ENCODE results near the gene GABRP.

The GABRP gene

DNA sequence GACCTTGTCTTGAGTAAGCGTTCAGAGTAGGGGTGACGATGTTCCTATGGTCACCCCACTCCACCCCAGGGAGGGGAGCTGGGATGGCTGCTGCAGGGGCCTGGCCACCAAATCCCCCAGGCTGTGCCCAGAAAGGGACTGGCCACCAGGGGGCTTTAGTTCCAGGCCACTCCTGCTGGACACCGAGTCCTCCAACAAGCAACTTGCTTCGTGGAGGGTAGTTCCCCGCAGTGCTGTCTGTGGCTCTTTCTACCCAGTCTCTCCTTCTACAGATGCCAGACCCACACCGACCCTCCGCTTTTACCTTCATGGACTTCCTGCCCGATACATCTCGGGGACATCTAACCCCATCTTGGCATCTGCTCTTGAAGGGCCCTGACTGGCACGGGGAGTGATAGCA is 35.7 kb upstream of the GABRP start:
- Histone ChIP-seq H4K91ac (ENCODE audit: low read depth, low read length) (peak overlapping the region; percentile 94), H3K4me1 (ENCODE audit: control insufficient read depth in 1 of 2, insufficient read depth in 2 of 2, low read length in 2 of 2) (peaks cover 60 to 70% of the 10 kb centered on the region in 2 experiments), H3K4ac (ENCODE audit: low read depth, low read length) (peak overlapping the region; percentile 50), H3K9ac (ENCODE audit: low read length) (peak overlapping the region; percentile 59), H3K14ac (ENCODE audit: low read length) (peak overlapping the region; percentile 90), H3K36me3 (ENCODE audit: control insufficient read depth in 1 of 2, insufficient read depth in 2 of 2, low read length in 2 of 2) (no peaks in the 10 kb centered on the region), H4K8ac (ENCODE audit: low read depth, low read length) (peak overlapping the region; percentile 63), H2BK5ac (ENCODE audit: low read depth, low read length, poor library complexity) (peak overlapping the region; percentile 99), H3K18ac (ENCODE audit: low read length) (peak overlapping the region; percentile 67), H2BK120ac (ENCODE audit: insufficient read depth, low read length, poor library complexity) (peak overlapping the region; percentile 96), H3K27ac (ENCODE audit: low read depth, low read length) (peak overlapping the region; percentile 98), H3K27me3 (ENCODE audit: insufficient read depth, low read length) (no peaks in the 10 kb centered on the region), H3K4me2 (ENCODE audit: low read length) (peak overlapping the region; percentile 4), H3K23ac (ENCODE audit: low read length) (no peak overlapping the region), H2AK5ac (ENCODE audit: low read length) (peak overlapping the region; percentile 70), H4K12ac (ENCODE audit: low read depth, low read length) (peak overlapping the region; percentile 10), H2AFZ (ENCODE audit: insufficient read depth, low read length, poor library complexity) (peak overlapping the region; percentile 18), H3K79me2 (ENCODE audit: control insufficient read depth, insufficient read depth, low read length, poor library complexity) (peaks cover 25% of the 10 kb centered on the region), H3K79me1 (ENCODE audit: low read length) (peaks cover 75% of the 10 kb centered on the region), H3K4me3 (ENCODE audit: low read depth, low read length) (no peak overlapping the region), H3K9me3 (ENCODE audit: insufficient read depth, low read depth, low read length) (no peaks in the 10 kb centered on the region), H2BK12ac (ENCODE audit: low read length) (peak overlapping the region; percentile 90)
- peak in 1 of 2 donors; percentile 45 for DNase-seq
- no CpG with 5 or more reads among the region's 10 CpGs for WGBS (ENCODE audit: extremely low coverage, insufficient coverage, insufficient read length)

DNA sequence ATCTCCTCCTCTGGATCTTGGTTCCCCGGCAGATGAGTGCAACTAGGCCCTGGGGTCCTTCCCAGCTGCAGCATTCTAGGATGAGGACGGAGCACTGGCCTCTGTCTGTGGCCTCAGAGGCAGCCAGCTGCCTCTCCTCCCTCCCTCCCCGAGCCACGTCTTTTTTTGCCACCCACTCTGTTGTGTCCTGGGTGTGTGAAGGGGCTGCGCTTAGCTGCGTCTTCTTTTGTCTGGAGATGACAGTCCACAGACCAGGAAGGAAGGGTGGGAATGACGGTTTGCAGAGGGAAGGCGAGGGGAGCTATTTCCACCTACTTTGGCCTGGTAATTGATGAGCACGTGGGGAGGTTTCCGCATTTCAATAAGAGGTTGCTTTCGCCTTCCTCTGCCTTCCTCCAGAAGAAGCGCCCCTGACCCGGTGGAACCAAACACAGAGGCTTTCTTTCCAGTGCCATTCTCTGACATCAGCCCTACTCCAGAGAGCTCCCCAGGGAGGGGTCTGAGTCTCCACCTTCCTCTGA is 34.5 kb upstream of the GABRP start:
- peak overlapping the region; percentile 1 for H4K12ac ChIP-seq (ENCODE audit: low read depth, low read length)
- H3K14ac ChIP-seq (ENCODE audit: low read length): peak overlapping the region; percentile 16
- no peak for DNase-seq
- H2BK5ac ChIP-seq (ENCODE audit: low read depth, low read length, poor library complexity): peak overlapping the region; percentile 55
- peak overlapping the region; percentile 96 for H2BK120ac ChIP-seq (ENCODE audit: insufficient read depth, low read length, poor library complexity)
- peak overlapping the region; percentile 48 for H3K4ac ChIP-seq (ENCODE audit: low read depth, low read length)
- peak overlapping the region; percentile 98 for H3K27ac ChIP-seq (ENCODE audit: low read depth, low read length)
- H2BK12ac ChIP-seq (ENCODE audit: low read length): peak overlapping the region; percentile 89
- peaks cover 78% of the 10 kb centered on the region for H3K79me1 ChIP-seq (ENCODE audit: low read length)
- peak overlapping the region; percentile 71 for H3K18ac ChIP-seq (ENCODE audit: low read length)
- no peaks in the 10 kb centered on the region for H3K27me3 ChIP-seq (ENCODE audit: insufficient read depth, low read length)
- H3K4me2 ChIP-seq (ENCODE audit: low read length): peak overlapping the region; percentile 16
- no peak overlapping the region for H3K4me3 ChIP-seq (ENCODE audit: low read depth, low read length)
- H3K4me1 ChIP-seq (ENCODE audit: control insufficient read depth in 1 of 2, insufficient read depth in 2 of 2, low read length in 2 of 2): peaks cover 57 to 70% of the 10 kb centered on the region in 2 experiments
- peak overlapping the region; percentile 10 for H2AK5ac ChIP-seq (ENCODE audit: low read length)
- peaks cover 25% of the 10 kb centered on the region for H3K79me2 ChIP-seq (ENCODE audit: control insufficient read depth, insufficient read depth, low read length, poor library complexity)
- H3K9me3 ChIP-seq (ENCODE audit: insufficient read depth, low read depth, low read length): no peaks in the 10 kb centered on the region
- H2AFZ ChIP-seq (ENCODE audit: insufficient read depth, low read length, poor library complexity): no peak overlapping the region
- H4K8ac ChIP-seq (ENCODE audit: low read depth, low read length): peak overlapping the region; percentile 34
- peak overlapping the region; percentile 94 for H4K91ac ChIP-seq (ENCODE audit: low read depth, low read length)
- H3K36me3 ChIP-seq (ENCODE audit: control insufficient read depth in 1 of 2, insufficient read depth in 2 of 2, low read length in 2 of 2): no peaks in the 10 kb centered on the region
- H3K9ac ChIP-seq (ENCODE audit: low read length): no peak overlapping the region
- WGBS (ENCODE audit: extremely low coverage, insufficient coverage, insufficient read length): no CpG with 5 or more reads among the region's 13 CpGs
- H3K23ac ChIP-seq (ENCODE audit: low read length): no peak overlapping the region

DNA sequence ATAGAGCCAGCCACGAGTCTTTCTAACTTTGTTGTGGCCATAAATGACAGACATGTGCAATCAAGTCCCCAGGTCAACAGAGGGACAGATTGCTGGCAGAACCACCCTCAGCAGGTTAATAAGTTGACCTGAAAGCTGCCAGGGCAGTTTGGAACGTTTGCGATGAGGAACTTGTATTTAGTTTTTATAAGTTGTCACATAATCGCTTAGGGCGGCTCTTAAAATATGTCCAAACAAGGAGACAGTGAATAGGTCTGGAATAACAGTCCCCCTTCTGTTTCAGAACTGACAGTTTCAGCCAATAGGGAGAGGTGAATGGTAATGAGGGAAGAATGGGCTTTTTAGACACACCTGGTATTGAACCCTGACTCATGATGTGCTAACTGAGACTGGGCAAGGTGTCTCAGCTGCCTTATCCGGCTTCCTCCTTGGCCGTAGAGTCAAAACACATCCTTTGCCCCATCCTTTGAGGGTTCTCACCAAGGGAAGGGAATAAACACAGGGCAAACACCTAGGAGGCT is 33.6 kb upstream of the GABRP start:
- Histone ChIP-seq H3K79me1 (ENCODE audit: low read length) (peaks cover 70% of the 10 kb centered on the region), H3K4me2 (ENCODE audit: low read length) (no peak overlapping the region), H4K12ac (ENCODE audit: low read depth, low read length) (no peak overlapping the region), H2BK12ac (ENCODE audit: low read length) (peak overlapping the region; percentile 95), H3K14ac (ENCODE audit: low read length) (peak overlapping the region; percentile 74), H3K36me3 (ENCODE audit: control insufficient read depth in 1 of 2, insufficient read depth in 2 of 2, low read length in 2 of 2) (no peaks in the 10 kb centered on the region), H2AK5ac (ENCODE audit: low read length) (peak overlapping the region; percentile 81), H3K4me3 (ENCODE audit: low read depth, low read length) (no peak overlapping the region), H3K18ac (ENCODE audit: low read length) (peak overlapping the region; percentile 56), H4K91ac (ENCODE audit: low read depth, low read length) (peak overlapping the region; percentile 78), H3K4ac (ENCODE audit: low read depth, low read length) (peak overlapping the region; percentile 26), H3K79me2 (ENCODE audit: control insufficient read depth, insufficient read depth, low read length, poor library complexity) (peaks cover 25% of the 10 kb centered on the region), H3K4me1 (ENCODE audit: control insufficient read depth in 1 of 2, insufficient read depth in 2 of 2, low read length in 2 of 2) (peaks cover 51 to 64% of the 10 kb centered on the region in 2 experiments), H3K9ac (ENCODE audit: low read length) (no peak overlapping the region), H2AFZ (ENCODE audit: insufficient read depth, low read length, poor library complexity) (no peak overlapping the region), H3K23ac (ENCODE audit: low read length) (no peak overlapping the region), H4K8ac (ENCODE audit: low read depth, low read length) (peak overlapping the region; percentile 35), H3K27ac (ENCODE audit: low read depth, low read length) (peak overlapping the region; percentile 98), H2BK120ac (ENCODE audit: insufficient read depth, low read length, poor library complexity) (peak overlapping the region; percentile 65), H3K9me3 (ENCODE audit: insufficient read depth, low read depth, low read length) (no peaks in the 10 kb centered on the region), H3K27me3 (ENCODE audit: insufficient read depth, low read length) (no peaks in the 10 kb centered on the region), H2BK5ac (ENCODE audit: low read depth, low read length, poor library complexity) (peak overlapping the region; percentile 76)
- WGBS (ENCODE audit: extremely low coverage, insufficient coverage, insufficient read length): no CpG with 5 or more reads among the region's 7 CpGs
- no peak for DNase-seq

DNA sequence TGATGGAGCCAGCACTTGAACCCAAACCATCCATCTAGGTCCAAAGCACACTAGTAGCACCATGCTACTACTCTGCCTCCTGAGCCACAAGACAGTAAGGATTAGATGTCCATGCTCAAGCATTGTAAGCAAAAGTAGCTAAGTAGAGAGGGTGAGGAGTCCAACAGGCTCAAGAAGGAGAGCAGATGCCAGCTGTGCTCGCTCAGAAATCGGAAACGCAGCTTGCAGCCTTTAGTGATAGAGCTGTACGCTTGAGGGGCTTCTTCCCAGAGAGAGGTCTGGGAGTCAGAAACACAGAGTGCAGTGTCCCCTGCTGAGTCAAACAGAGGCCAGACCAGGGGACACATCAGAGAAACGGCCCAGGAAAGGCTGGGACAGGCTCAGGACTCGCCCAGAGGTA is 32.7 kb upstream of the GABRP start:
- peaks cover 72% of the 10 kb centered on the region for H3K79me1 ChIP-seq (ENCODE audit: low read length)
- peaks cover 21% of the 10 kb centered on the region for H3K79me2 ChIP-seq (ENCODE audit: control insufficient read depth, insufficient read depth, low read length, poor library complexity)
- peaks cover 46 to 59% of the 10 kb centered on the region in 2 experiments for H3K4me1 ChIP-seq (ENCODE audit: control insufficient read depth in 1 of 2, insufficient read depth in 2 of 2, low read length in 2 of 2)
- peak overlapping the region; percentile 98 for H3K27ac ChIP-seq (ENCODE audit: low read depth, low read length)
- no CpG with 5 or more reads among the region's 6 CpGs for WGBS (ENCODE audit: extremely low coverage, insufficient coverage, insufficient read length)
- H3K4me2 ChIP-seq (ENCODE audit: low read length): no peak overlapping the region
- H3K27me3 ChIP-seq (ENCODE audit: insufficient read depth, low read length): no peaks in the 10 kb centered on the region
- no peak overlapping the region for H4K12ac ChIP-seq (ENCODE audit: low read depth, low read length)
- no peak for DNase-seq
- no peak overlapping the region for H3K23ac ChIP-seq (ENCODE audit: low read length)
- H3K14ac ChIP-seq (ENCODE audit: low read length): peak overlapping the region; percentile 74
- H3K18ac ChIP-seq (ENCODE audit: low read length): peak overlapping the region; percentile 71
- peak overlapping the region; percentile 44 for H4K8ac ChIP-seq (ENCODE audit: low read depth, low read length)
- peak overlapping the region; percentile 81 for H2AK5ac ChIP-seq (ENCODE audit: low read length)
- peak overlapping the region; percentile 95 for H2BK12ac ChIP-seq (ENCODE audit: low read length)
- peak overlapping the region; percentile 78 for H4K91ac ChIP-seq (ENCODE audit: low read depth, low read length)
- no peak overlapping the region for H3K9ac ChIP-seq (ENCODE audit: low read length)
- H2AFZ ChIP-seq (ENCODE audit: insufficient read depth, low read length, poor library complexity): no peak overlapping the region
- no peaks in the 10 kb centered on the region for H3K9me3 ChIP-seq (ENCODE audit: insufficient read depth, low read depth, low read length)
- H3K4ac ChIP-seq (ENCODE audit: low read depth, low read length): peak overlapping the region; percentile 56
- H3K4me3 ChIP-seq (ENCODE audit: low read depth, low read length): no peak overlapping the region
- H2BK120ac ChIP-seq (ENCODE audit: insufficient read depth, low read length, poor library complexity): peak overlapping the region; percentile 65
- no peaks in the 10 kb centered on the region for H3K36me3 ChIP-seq (ENCODE audit: control insufficient read depth in 1 of 2, insufficient read depth in 2 of 2, low read length in 2 of 2)
- H2BK5ac ChIP-seq (ENCODE audit: low read depth, low read length, poor library complexity): peak overlapping the region; percentile 76
